HG03432 (cell line): ENCODE results near the gene SPINK8.
"Not testable (repeated sequence)": the region's sequence is repeated elsewhere in the genome, so short reads cannot be mapped to it uniquely, and the experiment has no call there.

Source experiments
- ATAC-seq: cut with Tn5 transposase; IDR thresholded peaks from one replicate; pipeline ENCODE4 v1.9.1; 2021; ENCODE audit warnings: mild to moderate bottlenecking, moderate library complexity; ENCODE audit not compliant: unreplicated experiment

SPINK8 gene

DNA sequence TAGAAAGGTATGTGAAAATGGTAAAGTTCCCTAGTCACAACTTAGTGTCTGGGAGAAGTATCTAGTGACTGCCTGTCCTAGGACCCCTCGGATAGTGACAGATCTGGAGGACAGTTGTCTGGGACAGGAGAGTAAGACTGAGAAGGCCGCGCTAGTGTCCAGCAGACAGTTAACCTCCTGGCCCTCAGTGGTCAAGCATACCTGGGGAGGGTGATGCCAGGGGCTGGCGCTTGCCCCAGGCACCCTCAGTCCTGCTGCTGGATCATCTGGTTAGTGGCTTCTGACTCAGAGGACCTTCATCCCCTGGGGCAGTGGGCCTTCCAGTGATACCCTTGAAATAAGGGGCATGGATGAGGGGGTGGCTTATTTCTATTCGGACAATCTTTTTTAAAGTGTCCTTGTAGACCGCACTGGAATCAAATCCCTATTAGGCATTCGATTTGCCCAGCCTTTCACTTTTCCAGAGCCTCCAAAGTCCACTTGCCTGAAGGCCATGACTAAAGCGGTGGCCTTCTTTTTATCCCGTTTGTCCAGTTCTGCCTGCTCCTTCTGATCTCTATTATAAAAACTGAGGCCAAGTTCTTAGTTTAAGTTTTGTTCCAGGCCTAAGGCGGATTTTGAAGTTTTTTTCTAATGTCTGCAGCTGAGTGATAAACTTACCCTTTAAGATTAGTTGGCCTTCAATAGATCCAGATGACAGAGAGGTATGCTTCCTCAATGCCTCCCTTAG lies 1.6 kb downstream of the SPINK8 start:
- not testable (repeated sequence) for ATAC-seq

DNA sequence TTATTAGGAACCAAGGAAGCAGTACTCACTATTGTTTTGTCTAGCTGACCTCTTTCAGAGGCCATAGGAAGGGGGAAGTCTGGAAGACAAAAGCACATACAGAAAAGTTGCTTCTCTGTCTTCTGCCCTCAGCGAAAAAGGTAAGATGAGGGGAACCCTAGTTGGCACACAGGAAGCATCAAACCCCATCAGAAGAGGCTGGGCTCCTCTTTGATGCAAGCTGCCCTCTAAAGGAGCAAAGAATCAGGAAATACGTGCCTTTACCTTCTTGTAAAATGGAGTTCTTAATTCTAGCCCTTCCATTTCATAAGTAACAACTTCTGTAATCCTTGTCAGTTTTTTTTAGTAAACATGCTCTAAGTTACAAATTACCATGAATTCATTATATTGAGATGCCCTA lies 12.5 kb downstream of the SPINK8 start:
- no peak for ATAC-seq

- ATAC-seq: no peak
These were observed 14.6 kb downstream of the SPINK8 start for GRCh38 chr3:48318713-48319468.

- no peak for ATAC-seq
These were observed 18.9 kb downstream of the SPINK8 start for GRCh38 chr3:48314542-48314941.

DNA sequence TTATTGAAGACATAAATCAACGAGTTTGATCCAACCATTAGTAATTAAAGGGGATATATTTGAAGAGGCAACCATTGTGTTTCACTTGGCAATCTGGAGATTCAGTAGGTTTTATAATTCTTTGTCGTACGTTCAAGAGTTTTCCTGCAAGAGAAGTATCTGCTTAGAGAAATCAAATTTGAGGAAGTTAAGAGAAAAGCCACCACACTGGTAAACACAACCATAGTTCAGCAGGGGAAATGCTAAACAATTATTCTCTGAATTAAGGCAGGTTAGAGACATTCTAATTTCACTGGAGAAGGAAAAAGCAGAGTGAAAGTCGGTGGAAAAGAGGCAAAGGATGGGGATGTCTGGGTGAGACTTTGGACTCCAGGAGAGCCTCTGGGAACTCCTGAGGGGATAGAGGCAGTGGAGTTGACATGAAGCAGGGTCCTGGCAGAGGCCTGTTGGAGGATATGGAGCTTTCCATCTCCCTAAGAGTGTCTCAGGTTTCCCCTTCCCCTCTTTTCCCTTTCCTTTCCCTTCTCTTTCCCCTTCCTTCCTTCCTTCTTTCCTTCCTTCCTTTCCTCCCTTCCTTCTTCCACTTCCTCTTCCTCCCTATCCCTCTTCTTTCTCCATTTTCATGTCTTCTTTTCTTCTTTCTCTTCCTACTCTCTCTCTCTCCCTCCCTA lies 26.5 kb downstream of the SPINK8 start:
- no peak for ATAC-seq

- ATAC-seq: no peak
These were observed 27.2 kb downstream of the SPINK8 start for GRCh38 chr3:48306290-48306689.

DNA sequence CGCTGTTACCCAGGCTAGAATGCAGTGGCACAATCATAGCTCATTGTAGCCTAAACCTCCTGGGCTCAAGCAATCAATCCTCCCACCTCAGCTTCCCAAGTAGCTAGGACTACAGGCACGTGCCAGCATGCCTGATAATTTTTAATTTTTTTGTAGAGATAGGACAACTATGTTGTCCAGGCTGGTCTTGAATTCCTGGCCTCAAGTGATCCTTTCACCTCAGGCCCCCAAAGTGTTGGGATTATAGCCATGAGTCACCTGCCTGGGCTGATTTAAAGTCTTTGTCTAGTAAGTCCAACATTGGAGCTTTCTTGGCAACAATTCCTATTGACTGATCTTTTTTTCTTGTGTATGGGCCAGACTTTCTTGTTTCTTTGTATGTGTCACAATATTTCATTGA lies 28.1 kb downstream of the SPINK8 start:
- no peak for ATAC-seq

GRCh38 chr3:48303021-48303420 lies 30.4 kb downstream of the SPINK8 start:
- ATAC-seq: no peak

GRCh38 chr3:48301800-48302166 lies 31.7 kb downstream of the SPINK8 start:
- ATAC-seq: no peak

DNA sequence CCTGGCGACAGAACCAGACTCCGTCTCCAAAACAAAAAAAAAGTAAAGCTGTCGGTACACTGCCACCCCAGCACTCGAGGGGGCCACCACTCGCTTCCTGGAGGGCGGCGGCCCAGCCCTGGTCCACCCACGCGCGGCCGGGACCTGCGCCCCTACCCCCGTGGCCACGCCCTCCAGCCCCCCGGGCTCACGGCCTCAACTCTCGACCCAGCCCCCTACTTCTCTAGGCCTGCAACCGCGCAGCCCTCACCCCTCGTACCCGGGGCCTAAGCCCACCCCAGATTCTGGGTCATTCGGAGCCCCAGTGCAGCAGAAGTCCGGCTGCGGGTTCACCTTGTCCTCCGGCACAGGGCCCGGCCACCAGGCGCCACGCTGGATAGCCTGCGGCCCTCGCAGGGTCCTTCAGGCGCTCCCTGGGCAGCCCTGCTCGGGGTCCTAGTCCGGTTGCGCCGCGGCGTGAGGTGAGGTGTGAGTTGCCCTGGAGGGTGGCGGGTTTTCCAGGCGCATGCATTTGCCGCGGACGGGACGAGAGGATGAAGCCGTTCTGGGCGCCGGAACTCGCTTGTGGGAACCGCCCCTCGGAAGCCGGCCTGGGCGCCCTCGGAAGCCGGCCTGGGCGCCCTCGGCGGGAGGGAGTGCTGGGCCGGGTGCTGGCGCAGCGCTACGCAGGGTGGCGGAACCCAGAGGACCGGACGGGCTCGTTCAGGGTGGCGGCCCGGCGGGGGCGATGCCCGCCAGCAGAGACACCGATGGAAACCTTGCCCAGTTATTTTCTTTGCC lies 32.3 kb downstream of the SPINK8 start, which contains the start of gene NME6:
Gene NME6, minus strand, starts transcription at position 348 of the 780 bp plus-strand sequence.
- ATAC-seq: peak; percentile 85

DNA sequence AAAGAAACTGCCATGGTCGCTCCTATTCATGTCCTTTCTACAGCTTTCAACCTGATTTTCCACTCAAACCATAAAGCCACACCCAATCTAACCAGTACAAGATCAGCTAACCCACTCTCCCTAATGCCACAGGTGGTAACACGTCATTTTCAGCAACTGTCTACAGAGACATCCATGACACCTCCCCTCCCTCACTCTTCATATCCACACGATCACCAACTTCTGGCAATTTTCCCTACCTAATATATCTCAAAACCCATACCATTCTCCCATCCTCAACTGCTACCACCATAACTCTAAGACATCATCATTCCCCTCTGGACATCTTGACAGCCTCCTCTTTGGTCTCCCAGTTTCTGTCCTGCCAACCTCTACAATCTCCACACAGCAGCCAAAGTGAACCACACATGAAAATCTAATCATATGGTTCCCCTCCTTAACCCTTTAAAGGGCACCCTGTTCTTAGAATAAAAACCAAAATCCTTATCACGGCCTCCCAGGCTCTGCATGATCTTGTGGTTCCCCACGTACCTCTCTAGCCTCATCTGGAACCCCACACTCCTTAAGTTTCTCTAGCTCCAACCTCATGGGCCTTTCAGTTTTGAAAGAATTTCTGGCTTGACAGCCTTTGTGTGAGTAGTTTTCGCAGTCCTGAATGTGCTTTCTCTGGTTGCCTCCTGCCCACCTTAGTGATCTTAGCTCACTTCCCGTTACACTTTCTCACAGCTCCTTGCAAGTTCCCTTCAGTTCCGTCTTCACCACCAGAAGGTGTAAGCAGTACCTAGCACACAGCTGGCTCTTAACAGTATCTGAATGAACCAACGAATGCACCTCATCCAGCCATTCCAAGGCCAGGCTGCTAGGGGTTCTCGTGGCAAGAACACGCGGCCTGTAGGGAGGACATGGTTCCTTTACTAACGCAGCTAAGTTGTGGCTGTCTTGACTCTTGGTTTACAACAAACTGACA lies 33.4 kb downstream of the SPINK8 start:
- ATAC-seq: peak; percentile 35

- ATAC-seq: no peak
These were observed 36.2 kb downstream of the SPINK8 start for GRCh38 chr3:48297111-48297810.

DNA sequence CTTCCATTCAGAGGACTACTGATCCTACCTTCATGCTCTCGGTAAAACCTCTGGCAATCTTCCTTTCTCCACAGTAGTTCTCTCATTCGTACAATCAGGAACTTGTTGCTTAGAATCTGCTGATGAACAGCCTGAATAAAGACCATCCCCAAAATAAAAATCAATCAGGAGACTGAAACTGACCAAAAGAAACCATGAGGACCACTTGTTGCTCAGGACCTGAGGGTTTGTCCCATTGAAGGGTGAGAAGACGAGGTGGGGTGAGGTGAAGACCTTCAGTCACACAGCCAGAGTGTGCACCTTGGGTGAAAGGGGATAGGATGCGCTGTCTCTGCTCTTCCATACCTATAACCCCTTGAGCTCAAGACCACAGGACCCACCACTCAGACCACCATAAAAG lies 36.8 kb downstream of the SPINK8 start:
- no peak for ATAC-seq

- ATAC-seq: no peak
These were observed 38.7 kb downstream of the SPINK8 start for GRCh38 chr3:48294611-48295263.

GRCh38 chr3:48289659-48290058 lies 43.8 kb downstream of the SPINK8 start:
- ATAC-seq: no peak

DNA sequence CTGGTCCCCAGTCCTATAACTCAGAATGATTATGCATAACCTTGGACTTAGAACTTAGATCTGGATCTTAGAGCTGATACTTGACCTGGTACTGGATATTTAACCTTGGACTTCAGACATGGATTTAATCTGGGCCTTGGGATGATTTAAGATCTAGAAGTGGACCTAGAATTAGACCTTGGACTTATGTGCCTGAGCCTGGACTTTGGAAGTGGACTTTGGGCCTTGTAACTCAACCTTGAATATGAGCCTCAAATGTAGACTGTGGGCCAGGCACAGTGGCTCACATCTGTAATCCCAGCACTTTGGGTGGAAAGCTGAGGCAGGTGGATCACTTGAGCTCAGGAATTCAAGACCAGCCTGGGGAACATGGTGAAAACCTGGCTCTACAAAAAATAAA lies 46.4 kb downstream of the SPINK8 start:
- no peak for ATAC-seq

DNA sequence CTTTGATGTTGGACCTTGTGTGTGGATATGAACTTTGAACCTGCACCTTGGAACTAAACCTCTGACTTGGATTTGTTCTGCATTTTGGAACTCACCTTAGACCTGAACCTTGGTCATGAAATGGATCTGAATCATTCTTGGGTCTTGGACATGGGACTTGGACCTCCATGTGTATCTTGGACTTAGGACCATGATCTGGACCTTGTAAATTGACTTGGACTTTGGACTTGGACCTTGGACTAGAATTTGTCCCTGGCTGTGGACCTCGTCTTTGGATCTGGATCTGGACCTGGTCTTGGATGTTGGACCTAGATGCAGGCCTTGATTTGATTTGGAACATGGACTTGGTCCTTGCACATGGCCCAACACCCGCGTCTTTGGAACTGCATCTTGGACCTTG lies 47.2 kb downstream of the SPINK8 start:
- no peak for ATAC-seq

DNA sequence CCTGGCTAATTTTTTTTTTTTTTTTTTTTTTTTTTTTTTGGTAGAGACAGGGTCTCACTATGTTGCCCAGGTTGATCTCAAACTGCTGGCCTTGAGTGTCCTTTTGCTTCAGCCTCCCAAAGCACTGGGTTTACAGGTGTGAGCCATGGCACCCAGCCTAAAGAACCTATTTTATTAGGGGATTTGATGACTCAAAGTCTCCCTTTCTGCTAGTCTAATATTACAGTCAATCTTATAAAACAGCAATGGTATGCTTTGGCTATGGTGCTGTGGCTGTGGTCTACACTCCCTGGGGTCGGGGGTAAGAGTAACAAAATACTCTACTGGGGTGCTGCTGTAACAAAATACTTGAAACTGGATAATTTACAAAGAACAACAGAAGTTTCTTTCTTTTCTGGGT lies 47.8 kb downstream of the SPINK8 start:
- ATAC-seq: no peak

- no peak for ATAC-seq
These were observed 48.3 kb downstream of the SPINK8 start for GRCh38 chr3:48285132-48285531.
